GM21576 (cell line): ENCODE measurements around the gene ELOA.
A peak's percentile ranks its signal among the peaks of the same experiment; 100 is the strongest.
"Not testable (repeated sequence)": the region's sequence is repeated elsewhere in the genome, so short reads cannot be mapped to it uniquely, and the experiment has no call there.

ENCODE experiments used
- ATAC-seq: cut with Tn5 transposase; IDR thresholded peaks from one replicate; pipeline ENCODE4 v1.9.1; 2021; ENCODE audit warnings: mild to moderate bottlenecking, moderate library complexity; ENCODE audit not compliant: unreplicated experiment

Gene ELOA

DNA sequence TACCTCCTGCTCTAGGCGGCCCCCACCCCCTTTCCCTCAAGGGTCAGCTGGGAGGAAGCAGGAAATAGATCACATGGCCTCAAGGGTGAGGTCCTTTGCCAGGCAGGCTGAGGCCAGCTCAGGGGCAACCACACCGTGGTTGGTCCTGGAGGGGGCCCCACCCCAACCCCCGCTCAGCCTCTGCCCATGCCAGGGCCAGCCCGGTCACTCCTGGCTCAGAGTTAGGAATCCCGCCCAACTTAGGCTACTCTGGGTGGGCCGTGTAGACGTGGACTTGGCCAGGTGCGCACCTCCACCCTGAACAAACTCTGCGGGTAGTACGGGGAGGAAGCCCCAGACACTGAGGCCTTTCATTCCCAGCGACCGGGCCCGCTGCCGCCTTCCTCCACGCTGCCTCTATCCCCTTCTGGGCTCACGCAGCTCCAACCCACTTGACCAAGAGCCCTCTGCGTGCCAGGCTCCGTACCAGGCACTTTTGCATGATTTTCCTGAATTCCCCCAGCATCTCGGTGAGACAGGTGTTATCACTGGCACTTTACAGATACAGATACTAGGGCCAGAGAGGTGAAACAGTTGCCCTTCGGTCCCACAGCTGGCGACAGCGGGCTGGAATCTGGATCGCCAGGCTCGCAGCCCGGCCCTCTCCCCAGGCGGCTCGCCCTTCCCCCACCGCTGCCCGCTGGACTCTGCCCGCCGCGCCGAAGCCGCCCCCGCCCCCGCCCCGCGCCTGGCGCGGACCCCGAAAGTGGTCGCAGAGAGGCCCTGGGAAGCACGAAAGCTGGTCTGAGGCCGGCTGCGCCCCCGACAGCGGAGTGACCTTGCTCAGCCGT is 56.5 kb downstream of the ELOA start:
- ATAC-seq = peak; percentile 11

DNA sequence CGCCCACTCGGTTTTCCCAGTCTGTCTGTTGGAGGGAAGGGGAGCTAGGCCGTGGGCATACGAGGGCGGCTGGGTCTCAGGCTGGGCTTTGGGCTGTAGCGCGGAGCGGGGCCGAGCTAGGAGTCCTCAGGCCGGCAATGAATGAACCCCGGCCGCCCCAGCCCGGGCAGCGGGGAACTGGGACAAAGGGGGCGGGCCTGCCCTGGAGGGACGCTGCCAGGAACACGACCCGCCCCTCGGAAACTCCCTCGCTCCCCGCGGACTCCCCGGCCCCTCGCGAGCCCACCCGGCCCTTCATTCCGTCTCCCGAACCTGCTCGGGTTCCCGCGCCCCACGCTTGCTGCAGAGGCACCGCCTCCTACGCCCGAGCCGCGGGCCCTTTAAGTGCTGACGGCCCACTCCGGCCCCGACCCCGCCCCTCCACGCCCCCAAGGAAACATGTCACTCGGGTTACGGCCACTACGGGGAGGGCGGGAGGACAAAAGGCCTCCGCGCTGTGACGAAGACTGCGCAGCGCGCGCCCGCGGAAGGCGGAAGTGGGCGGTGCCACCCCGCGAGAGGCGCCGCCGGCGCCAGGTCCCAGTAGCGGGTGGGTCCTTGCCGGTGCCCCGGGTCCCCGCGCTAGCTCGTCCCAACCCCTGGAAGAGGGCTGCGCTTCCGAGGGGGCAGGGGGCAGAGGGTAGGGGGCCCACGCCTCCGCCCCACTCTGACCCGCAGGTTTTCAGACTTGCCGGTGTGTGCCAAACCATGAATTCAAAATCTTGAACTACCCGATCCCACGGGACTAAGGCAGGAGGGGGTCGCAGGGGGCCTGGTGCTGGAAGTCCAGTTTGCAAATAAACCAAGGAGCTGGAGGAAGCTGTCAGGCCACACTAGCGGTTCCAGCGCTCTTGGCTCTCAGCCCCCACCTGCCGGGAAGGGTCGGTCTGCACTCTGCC is 57.4 kb downstream of the ELOA start, which contains the start of gene GALE:
Gene GALE (minus strand): TSS at position 355 of the 938 bp plus-strand sequence. CDS start 1,747 bp downstream, outside the sequence.
- peak; percentile 69 for ATAC-seq

DNA sequence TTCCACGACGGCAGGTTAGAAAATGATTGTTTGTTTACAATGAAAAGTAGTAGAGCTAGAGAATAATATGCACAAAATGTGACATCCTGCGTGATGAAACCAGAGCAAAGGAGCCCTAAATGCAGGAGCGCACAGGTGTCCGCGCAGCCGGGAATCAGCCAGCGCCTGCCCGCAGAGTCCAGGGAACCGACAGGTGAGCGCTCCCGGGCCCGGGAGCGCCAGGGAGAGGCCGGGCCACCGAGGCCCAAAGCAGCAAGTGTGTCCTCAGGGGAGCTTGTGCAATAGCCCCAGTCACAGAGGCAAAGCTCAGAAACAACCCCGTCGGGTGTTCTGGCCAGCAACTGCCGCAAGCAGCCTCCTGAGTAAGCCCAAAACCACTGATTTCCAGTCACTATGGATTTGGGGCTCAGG is 58.1 kb downstream of the ELOA start:
- ATAC-seq = no peak

DNA sequence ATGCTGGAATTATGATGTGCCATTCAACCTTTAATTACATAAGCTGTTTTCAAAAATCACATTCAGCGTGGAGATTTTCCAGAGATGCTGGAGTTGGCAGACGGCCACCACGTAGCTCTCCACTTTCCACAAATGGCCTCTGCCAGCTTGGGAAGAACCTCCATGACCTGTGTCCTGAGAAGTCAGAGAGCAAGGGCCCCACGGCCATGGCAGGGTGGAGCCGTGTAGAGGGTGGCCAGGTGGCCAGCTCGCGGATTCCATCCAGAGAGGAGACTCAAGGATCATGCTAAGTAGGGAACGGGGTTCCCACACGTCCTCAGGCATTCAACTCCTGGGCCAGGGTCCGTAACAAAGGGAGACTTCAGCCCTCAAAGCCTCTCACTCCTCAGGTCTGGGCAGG is 58.6 kb downstream of the ELOA start:
- ATAC-seq = no peak

DNA sequence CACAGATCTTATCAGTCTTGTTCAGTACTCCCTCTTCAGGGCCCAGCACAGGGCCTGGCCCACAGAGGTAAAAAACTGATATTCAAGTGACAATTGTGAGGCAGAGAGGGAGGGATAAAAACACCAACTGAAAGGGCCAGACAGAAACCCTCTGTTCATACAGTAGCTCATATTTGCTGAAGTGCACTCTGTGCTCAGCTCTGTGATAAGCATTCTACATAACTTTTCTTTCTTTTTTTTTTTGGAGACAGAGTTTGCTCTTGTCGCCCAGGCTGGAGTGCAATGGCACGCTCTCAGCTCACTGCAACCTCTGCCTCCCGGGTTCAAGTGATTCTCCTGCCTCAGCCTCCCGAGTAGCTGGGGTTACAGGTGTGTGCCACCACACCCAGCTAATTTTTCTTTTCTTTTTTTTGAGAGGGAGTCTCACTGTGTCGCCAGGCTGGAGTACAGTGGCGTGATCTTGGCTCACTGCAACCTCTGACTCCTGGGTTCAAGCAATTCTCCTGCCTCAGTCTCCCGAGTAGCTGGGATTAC is 59.6 kb downstream of the ELOA start:
- ATAC-seq = not testable (repeated sequence)

DNA sequence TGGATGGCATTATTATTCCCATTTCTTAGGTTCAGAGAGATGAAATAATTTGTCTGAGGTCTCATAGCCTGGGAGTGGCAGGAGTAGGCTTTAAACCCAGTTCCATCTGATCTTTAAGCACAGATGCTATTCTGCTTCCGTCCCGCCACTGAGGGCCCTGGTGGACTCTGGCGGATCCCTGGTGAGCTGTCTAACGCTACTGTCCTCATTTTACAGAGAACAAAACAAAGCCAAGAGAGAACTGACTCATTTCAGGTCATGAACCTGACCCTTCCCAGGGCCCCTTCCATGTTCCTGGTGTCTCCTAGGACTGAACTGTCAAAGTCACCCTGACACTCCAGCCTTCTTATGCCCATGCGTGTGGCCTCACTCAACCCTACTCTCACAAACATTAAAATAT is 60.4 kb downstream of the ELOA start:
- ATAC-seq = no peak

DNA sequence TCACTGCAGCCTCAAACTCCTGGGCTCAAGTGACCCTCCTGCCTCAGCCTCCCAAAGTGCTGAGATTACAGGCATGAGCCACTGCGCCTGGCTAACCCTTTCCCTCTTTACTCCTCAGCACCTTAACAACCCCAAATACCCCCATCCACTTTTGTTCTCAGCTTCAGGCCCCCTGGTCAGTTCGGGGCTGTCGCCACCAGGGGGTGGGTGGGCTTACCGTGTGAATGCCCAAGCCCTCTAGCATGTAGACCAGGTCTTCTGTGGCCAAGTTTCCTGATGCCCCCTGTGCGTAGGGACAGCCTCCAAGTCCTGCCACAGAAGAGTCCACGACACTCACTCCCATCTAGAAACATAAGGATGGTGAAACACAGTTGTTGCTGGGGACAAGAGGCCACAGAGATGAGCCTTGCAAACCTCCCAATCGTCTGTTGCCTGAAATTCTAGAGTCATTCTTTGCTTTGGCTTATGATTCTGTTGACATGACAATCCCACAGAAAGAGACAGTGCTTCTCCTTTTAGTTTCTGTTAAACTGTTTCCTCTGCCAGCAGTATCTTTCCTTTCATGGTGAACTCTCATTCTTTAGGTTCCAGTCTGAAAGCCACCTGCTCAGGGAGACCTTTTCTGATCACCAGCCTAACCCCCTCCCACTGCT is 61.0 kb downstream of the ELOA start:
- no peak for ATAC-seq

DNA sequence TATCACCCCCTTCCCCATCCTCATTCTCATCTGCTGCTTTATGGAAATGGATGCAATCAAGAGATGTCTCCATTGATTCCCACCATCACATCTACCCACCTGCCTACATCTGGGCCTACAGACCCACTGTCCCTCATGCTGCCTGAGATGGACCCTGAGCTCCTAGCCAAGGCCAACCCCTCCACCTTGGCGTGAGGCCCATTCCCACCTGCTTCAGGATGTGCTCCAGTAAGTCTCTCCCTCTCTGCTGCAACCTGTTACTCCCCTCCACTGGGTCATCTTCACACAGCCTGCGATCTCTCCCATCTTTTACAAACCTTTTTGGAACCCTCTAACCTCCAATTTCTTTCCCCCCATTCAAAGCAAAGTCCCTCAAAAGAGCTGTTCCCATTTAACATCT is 61.8 kb downstream of the ELOA start:
- ATAC-seq = no peak

DNA sequence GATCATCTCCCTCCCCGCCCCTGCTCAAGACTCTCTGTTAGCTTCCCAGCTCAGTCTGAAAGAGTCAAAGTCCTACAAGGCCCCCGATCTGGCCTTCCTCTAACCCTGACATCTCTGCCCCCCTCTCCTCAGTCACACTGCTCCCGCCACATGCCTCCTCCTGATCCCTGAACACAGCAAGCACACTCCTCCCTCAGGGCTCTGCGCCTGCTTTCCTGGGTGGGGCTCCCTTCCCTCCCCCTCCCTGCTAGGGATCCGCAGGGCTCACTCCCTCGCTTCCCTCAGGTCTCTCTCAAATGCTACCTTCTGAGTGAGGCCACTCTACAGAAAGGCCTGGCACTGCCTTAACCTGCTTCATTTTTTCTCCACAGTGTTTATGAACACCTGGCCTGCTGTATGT is 63.0 kb downstream of the ELOA start:
- ATAC-seq = no peak

DNA sequence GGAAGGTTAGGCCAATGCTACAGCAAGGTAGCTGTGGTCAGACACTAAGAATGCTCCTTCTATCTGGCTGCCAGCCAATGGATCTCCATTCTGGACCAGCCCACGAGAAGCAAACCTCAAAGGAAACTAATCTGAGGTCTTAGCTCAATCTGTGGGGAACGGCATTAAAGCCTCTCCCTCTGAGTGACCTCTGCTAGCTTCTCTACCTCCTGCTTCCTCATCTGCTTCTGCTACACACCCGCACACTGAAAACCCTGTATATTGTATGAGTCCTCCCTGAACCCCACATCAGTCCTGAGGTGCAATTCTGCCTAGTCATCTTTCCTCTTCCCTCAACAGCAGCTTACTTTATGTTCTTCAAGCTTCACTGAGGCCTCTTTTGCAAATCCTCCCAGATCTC is 64.2 kb downstream of the ELOA start:
- no peak for ATAC-seq

DNA sequence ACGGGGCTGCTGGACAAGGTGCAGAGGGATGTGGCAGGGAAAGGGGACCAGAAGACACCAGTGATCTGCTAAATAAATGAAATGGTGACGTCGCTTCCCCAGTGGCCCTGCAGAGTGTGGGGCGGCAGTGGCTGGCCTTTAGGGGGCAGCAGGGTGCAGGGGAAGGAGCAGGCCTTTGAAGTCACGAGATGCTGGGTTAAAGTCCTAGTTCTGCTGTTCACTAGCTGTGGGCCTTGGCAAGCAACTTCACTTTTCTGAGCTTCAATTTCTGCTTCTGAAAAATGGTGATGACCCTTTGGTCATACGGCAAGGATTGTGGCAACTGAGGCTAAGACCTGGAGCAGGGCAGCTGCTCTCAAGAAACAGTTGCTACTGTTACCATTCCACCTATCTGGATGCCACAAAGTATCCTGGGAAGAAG is 66.5 kb downstream of the ELOA start:
- ATAC-seq = no peak

DNA sequence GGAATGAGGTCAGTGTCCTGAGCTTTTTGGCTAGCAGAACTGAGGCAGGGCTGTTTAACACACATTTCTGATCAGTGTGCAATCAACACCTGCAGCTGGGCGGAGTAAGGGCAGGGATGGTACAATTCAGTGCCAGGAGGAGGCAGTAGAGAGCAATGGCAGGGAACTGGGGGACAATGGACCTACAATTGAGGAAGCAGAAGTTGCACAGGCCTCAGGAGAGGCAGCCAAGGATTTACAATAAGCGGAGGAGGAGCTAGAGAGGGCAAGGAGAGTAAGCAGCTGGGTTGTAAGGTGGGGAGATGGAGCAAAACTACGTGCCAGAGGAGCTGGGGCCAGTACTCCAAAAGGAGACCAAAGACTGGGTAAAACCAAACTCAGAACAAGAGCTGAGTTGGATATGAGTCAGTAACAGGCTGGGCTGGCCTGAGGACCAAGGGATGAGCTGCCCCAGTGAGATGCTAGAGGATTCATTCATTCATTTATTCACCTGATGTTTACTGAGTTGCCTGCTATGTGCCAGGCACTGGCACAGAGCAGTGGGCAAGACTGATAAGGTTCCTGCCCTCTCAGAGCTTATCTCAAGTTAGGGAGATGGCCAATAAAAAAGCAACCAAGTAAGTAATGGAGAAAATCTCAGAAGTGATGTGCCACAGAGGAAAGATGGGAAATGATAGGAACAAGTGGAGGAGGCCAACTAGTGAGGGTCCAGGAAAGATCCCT is 67.7 kb downstream of the ELOA start:
- ATAC-seq = peak; percentile 54
